HCT116 (cell line): Measurements from ENCODE around the gene ICAM4.
"Not testable (repeated sequence)": the region's sequence is repeated elsewhere in the genome, so short reads cannot be mapped to it uniquely, and the experiment has no call there.

ENCODE experiments used
- CTCF ChIP-seq, 3 experiments: fragments of 200-600 bp in 1 of 3; sonication (generic) in 1 of 3; IDR thresholded peaks in 2 of 3; conservative IDR thresholded peaks in 1 of 3; 2 replicates each; pipeline ENCODE4 v1.5.1; 2012 to 2017; ENCODE audit warnings: low read depth in 2 of 3, low read length in 2 of 3, antibody characterized with exemption in 1 of 3, borderline replicate concordance in 1 of 3, control low read depth in 1 of 3, mild to moderate bottlenecking in 1 of 3, mixed read lengths in 1 of 3, mixed run types in 1 of 3, moderate library complexity in 1 of 3; ENCODE audit not compliant: insufficient read depth in 1 of 3
- EZH2 ChIP-seq: fragments of 200-600 bp; sonication (generic); IDR thresholded peaks from 2 replicates; pipeline ENCODE4 v1.6.1; 2017; ENCODE audit warnings: antibody characterized with exemption, mixed run types
- POLR2A ChIP-seq: IDR thresholded peaks from 2 replicates; pipeline ENCODE4 v1.7.0; 2011; ENCODE audit warnings: borderline replicate concordance; ENCODE audit not compliant: insufficient read depth, insufficient read length; ENCODE audit errors: extremely low read depth
- POLR2AphosphoS5 ChIP-seq: IDR thresholded peaks from 2 replicates; pipeline ENCODE4 v1.6.1; 2011; ENCODE audit warnings: mild to moderate bottlenecking, low read depth, low read length, moderate library complexity
- RAD21 ChIP-seq: IDR thresholded peaks from 2 replicates; pipeline ENCODE4 v1.6.1; 2012; ENCODE audit warnings: low read depth, mild to moderate bottlenecking
- SIN3A ChIP-seq: IDR thresholded peaks from 2 replicates; pipeline ENCODE4 v1.6.1; 2012; ENCODE audit warnings: low read depth

- TF ChIP-seq SIN3A; CTCF (IDR thresholded peaks at IDR 0.05 in 2 of 3, conservative IDR thresholded peaks at IDR 0.05 in 1 of 3; ENCODE audit: borderline replicate concordance in 1 of 3, insufficient read depth in 1 of 3, low read depth in 2 of 3, low read length in 2 of 3); RAD21; POLR2AphosphoS5; EZH2; POLR2A: not testable (repeated sequence)
These were observed 50.0 kb downstream of the ICAM4 start for GRCh38 chr19:10336725-10337124.
